ENCODE results near the gene NOPCHAP1. TPM values are rescaled to one million over a fixed set of nuclear protein-coding genes. Genes with fewer than 3 reads are reported as not detected.
A peak's percentile ranks its signal among the peaks of the same experiment; 100 is the strongest.

NOPCHAP1 gene
- total RNA-seq, 4 donors from 2014 or later = 2.5 to 5.0 (median 3.3) TPM

DNA sequence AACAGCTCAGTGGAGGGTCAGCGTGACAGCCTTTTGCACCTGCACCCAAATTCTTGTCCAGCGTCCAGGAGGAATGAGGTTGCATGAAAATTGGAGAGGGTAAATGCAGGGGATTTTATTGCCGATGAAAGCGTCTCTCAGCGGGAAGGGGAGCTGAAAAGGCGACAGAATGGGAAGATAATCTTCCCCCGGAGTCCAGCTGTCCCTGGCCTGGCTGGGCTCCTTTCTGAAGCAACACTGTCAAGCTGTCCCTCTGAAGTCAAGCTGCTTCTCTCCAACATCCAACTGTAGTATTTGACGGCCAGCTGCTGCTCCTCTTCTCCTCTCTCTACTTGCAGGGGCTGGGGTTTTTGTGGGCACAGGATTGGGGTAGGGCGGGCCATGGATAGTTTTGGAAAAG, 32.7 kb downstream of the NOPCHAP1 start:
- no peak overlapping the region for H3K27ac ChIP-seq
- H3K36me3 ChIP-seq = peaks cover 0 to 3% of the 10 kb centered on the region in 2 donors
- no peak for ATAC-seq
- intact Hi-C loops (cut with DNase I; ENCODE audit: low total_unique reads) = no loop called here
- H3K4me3 ChIP-seq = no peak overlapping the region
- TF ChIP-seq, protein P1, sequence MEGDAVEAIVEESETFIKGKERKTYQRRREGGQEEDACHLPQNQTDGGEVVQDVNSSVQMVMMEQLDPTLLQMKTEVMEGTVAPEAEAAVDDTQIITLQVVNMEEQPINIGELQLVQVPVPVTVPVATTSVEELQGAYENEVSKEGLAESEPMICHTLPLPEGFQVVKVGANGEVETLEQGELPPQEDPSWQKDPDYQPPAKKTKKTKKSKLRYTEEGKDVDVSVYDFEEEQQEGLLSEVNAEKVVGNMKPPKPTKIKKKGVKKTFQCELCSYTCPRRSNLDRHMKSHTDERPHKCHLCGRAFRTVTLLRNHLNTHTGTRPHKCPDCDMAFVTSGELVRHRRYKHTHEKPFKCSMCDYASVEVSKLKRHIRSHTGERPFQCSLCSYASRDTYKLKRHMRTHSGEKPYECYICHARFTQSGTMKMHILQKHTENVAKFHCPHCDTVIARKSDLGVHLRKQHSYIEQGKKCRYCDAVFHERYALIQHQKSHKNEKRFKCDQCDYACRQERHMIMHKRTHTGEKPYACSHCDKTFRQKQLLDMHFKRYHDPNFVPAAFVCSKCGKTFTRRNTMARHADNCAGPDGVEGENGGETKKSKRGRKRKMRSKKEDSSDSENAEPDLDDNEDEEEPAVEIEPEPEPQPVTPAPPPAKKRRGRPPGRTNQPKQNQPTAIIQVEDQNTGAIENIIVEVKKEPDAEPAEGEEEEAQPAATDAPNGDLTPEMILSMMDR (IDR thresholded peaks at IDR 0.05 in 4 of 5, conservative IDR thresholded peaks at IDR 0.05 in 1 of 5) = no peak
- no peak for TF ChIP-seq POLR2A (IDR thresholded peaks at IDR 0.05)
- in situ Hi-C loops (cut with MboI; ENCODE audit: low sequenced_read_pairs in 4 of 4) = no loop called here
- DNase-seq = no peak
- H3K4me1 ChIP-seq = peaks cover 6 to 8% of the 10 kb centered on the region in 2 donors
- no peaks in the 10 kb centered on the region for H3K27me3 ChIP-seq
- H3K9me3 ChIP-seq = no peaks in the 10 kb centered on the region

DNA sequence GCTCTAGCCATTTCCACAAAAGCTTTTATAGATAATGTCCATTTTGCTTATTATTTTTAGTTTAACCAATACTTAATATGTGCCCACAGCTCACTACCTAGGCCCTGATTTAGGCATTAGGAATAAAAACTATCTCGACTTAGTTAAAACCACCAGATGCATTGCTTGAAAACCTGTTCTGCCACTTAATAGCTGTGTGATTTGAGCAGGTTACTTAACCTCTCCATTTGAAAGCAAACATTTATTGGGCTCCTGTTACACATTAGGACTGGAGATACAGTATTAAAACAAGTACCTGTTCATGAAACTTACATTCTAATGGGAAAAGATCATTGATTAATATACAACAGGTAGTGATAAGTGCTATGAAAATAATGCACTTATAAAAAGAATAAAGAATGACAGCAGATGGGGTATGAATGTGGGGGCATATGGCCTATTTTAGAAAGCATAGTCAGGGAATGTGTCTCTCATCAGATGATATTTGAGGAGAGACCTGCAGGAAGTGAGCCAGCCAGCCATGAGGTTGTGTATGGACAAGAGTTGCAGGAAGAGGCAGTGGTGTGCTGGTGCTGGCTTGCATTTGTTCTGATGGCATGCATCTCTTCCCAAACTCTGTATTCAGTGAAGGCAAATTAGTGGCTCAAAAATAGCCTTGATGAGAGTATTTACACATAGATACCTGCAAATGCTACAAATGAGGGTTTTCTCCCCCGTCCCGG, 34.3 kb downstream of the NOPCHAP1 start:
- H3K4me3 ChIP-seq = no peak overlapping the region
- TF ChIP-seq POLR2A (IDR thresholded peaks at IDR 0.05) = no peak
- TF ChIP-seq, protein P1 (IDR thresholded peaks at IDR 0.05 in 4 of 5, conservative IDR thresholded peaks at IDR 0.05 in 1 of 5) = no peak
- H3K36me3 ChIP-seq = no peaks in the 10 kb centered on the region
- in situ Hi-C loops (cut with MboI; ENCODE audit: low sequenced_read_pairs in 4 of 4) (no loop called here), intact Hi-C loops (cut with DNase I; ENCODE audit: low total_unique reads) (no loop called here)
- no peak overlapping the region for H3K27ac ChIP-seq
- H3K27me3 ChIP-seq = no peaks in the 10 kb centered on the region
- DNase-seq (no peak), ATAC-seq (no peak)
- H3K9me3 ChIP-seq = no peaks in the 10 kb centered on the region
- peaks cover 6 to 17% of the 10 kb centered on the region in 2 donors for H3K4me1 ChIP-seq

GRCh38 chr12:105024928-105025327, 38.8 kb downstream of the NOPCHAP1 start:
- Histone ChIP-seq H3K36me3 (no peaks in the 10 kb centered on the region), H3K4me3 (no peak overlapping the region), H3K27me3 (no peaks in the 10 kb centered on the region), H3K27ac (peak overlapping the region in 1 of 4 donors; percentile 27), H3K4me1 (peaks cover 0 to 16% of the 10 kb centered on the region in 2 donors), H3K9me3 (no peaks in the 10 kb centered on the region)
- DNase-seq = no peak
- no peak for ATAC-seq
- TF ChIP-seq, protein P1 (IDR thresholded peaks at IDR 0.05 in 4 of 5, conservative IDR thresholded peaks at IDR 0.05 in 1 of 5) = no peak
- no peak for TF ChIP-seq POLR2A (IDR thresholded peaks at IDR 0.05)
- intact Hi-C loops (cut with DNase I; ENCODE audit: low total_unique reads) (no loop called here), in situ Hi-C loops (cut with MboI; ENCODE audit: low sequenced_read_pairs in 4 of 4) (loop anchor here in 1 of 4 donors (25.0 kb wide), 1 partner anchor 638 kb away; no protein-coding TSS in a partner anchor)

- intact Hi-C loops (cut with DNase I; ENCODE audit: low total_unique reads) = no loop called here
- in situ Hi-C loops (cut with MboI; ENCODE audit: low sequenced_read_pairs in 4 of 4) = loop anchor here in 1 of 4 donors (25.0 kb wide), 1 partner anchor 639 kb away; no protein-coding TSS in a partner anchor
- H3K4me1 ChIP-seq = peaks cover 0 to 16% of the 10 kb centered on the region in 2 donors
- no peaks in the 10 kb centered on the region for H3K27me3 ChIP-seq
- no peak overlapping the region for H3K4me3 ChIP-seq
- H3K27ac ChIP-seq = no peak overlapping the region
- H3K36me3 ChIP-seq = no peaks in the 10 kb centered on the region
- H3K9me3 ChIP-seq = no peaks in the 10 kb centered on the region
- ATAC-seq (peak in 1 of 2 donors; percentile 55), DNase-seq (peak in 1 of 2 donors; percentile 25)
- no peak for TF ChIP-seq POLR2A (IDR thresholded peaks at IDR 0.05)
These were observed 39.8 kb downstream of the NOPCHAP1 start for GRCh38 chr12:105025890-105026289.

GRCh38 chr12:105026411-105026810, 40.3 kb downstream of the NOPCHAP1 start:
- no peaks in the 10 kb centered on the region for H3K27me3 ChIP-seq
- no peak for TF ChIP-seq POLR2A (IDR thresholded peaks at IDR 0.05)
- TF ChIP-seq, protein P1 (IDR thresholded peaks at IDR 0.05 in 4 of 5, conservative IDR thresholded peaks at IDR 0.05 in 1 of 5) = no peak
- no peaks in the 10 kb centered on the region for H3K36me3 ChIP-seq
- in situ Hi-C loops (cut with MboI; ENCODE audit: low sequenced_read_pairs in 4 of 4) = loop anchor here in 1 of 4 donors (25.0 kb wide), 1 partner anchor 639 kb away; no protein-coding TSS in a partner anchor
- H3K27ac ChIP-seq = no peak overlapping the region
- H3K4me3 ChIP-seq = no peak overlapping the region
- H3K4me1 ChIP-seq = peaks cover 0 to 16% of the 10 kb centered on the region in 2 donors
- no peak for DNase-seq
- intact Hi-C loops (cut with DNase I; ENCODE audit: low total_unique reads) = no loop called here
- ATAC-seq = no peak
- no peaks in the 10 kb centered on the region for H3K9me3 ChIP-seq
